A673 (cell line): ENCODE measurements around the gene DPF3.

ENCODE experiments used
- CTCF ChIP-seq: fragments of 300-800, 200-600 bp; sonication (generic); conservative IDR thresholded peaks from 2 replicates; pipeline ENCODE4 v1.5.1; 2017; ENCODE audit warnings: low read depth, mild to moderate bottlenecking, antibody characterized with exemption, low read length, moderate library complexity, mixed read lengths
- EZH2 ChIP-seq: fragments of 200-600 bp; sonication (generic); IDR thresholded peaks from 2 replicates; pipeline ENCODE4 v1.6.1; 2017; ENCODE audit warnings: borderline replicate concordance, low read depth, mild to moderate bottlenecking, mixed read lengths, antibody characterized with exemption, low read length; ENCODE audit not compliant: poor library complexity, severe bottlenecking

DNA sequence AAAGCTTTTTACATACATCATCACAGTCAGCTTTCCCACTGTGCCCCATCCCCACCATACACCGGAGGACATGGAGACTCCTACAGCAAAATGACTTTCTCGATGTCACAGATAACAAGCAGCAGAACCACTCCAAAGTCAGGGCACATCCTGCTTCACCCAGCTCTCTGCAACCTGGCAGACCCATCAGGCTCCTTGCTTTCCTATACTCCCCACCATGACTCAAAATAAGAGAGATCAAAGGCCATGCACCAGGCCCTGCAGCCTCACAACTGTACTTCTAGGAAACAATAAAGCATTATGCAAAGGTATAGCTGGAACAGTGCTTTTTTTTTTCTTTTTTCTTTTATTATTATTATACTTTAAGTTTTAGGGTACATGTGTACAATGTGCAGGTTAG, 187.4 kb downstream of the DPF3 start:
- TF ChIP-seq CTCF (no peak), EZH2 (no peak)
